ENCODE measurements around the gene HYCC1. TPM values are rescaled to one million over a fixed set of nuclear protein-coding genes. Genes with fewer than 3 reads are reported as not detected.
"Not testable (repeated sequence)": the region's sequence is repeated elsewhere in the genome, so short reads cannot be mapped to it uniquely, and the experiment has no call there.

Gene HYCC1
- polyA plus RNA-seq, 3 donors = 4.7 to 12.7 (median 12.1) TPM

DNA sequence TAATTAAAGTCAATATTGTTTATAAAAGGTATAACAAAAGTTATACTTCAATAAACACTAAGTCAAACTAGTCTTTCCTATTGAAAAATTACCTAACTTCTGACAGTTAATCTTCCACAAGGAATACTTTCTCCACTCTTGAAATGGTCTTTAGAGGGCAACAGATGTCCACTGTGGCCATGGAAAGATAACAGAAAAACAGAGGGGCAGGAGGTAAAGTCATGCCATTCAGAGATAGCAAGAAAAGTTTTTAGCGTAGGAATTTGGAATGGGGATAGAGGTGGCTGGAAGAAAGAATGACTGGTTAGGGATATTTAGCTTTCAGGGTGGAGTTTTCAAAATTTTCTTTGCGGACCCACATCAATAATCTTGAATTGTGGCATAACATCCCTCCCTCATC, 34.7 kb downstream of the HYCC1 start:
- WGBS (ENCODE audit: insufficient coverage) = 50% methylated on average over 1 of the region's 2 CpGs
- peaks cover 27 to 69% of the 10 kb centered on the region in 2 donors for H3K36me3 ChIP-seq (replicated peaks in 1 of 2; ENCODE audit: control insufficient read depth in 1 of 2, insufficient read depth in 2 of 2, low read length in 2 of 2)
- H3K9ac ChIP-seq (ENCODE audit: insufficient read depth, low read length, poor library complexity, severe bottlenecking) = no peak overlapping the region
- no peak overlapping the region for H3K4me3 ChIP-seq (replicated peaks in 1 of 3; ENCODE audit: low read depth in 2 of 3, low read length in 3 of 3)
- peaks cover 55 to 64% of the 10 kb centered on the region in 2 donors for H3K36me3 Mint-ChIP-seq
- H3K27ac Mint-ChIP-seq = no peak overlapping the region
- no peaks in the 10 kb centered on the region for H3K27me3 ChIP-seq (ENCODE audit: control insufficient read depth in 2 of 2, insufficient read depth in 2 of 2, low read length in 2 of 2)
- intact Hi-C loops (cut with micrococcal nuclease) = no loop called here
- no peaks in the 10 kb centered on the region for H3K9me3 ChIP-seq (replicated peaks in 1 of 2; ENCODE audit: control insufficient read depth in 1 of 2, insufficient read depth in 1 of 2, low read length in 2 of 2)
- peaks cover 6% of the 10 kb centered on the region for H3K4me1 Mint-ChIP-seq
- H3K4me2 ChIP-seq (replicated peaks; ENCODE audit: extremely low read depth, low read length, poor library complexity, severe bottlenecking) = no peak overlapping the region
- DNase-seq = no peak
- no peak overlapping the region for H3K4me3 Mint-ChIP-seq
- H3K27me3 Mint-ChIP-seq (ENCODE audit: low read depth in 3 of 3) = no peaks in the 10 kb centered on the region
- no peaks in the 10 kb centered on the region for H3K79me2 ChIP-seq (ENCODE audit: insufficient read depth, low read length)
- no peaks in the 10 kb centered on the region for H3K4me1 ChIP-seq (ENCODE audit: control insufficient read depth in 1 of 2, insufficient read depth in 2 of 2, low read length in 2 of 2)
- H4K20me1 ChIP-seq (ENCODE audit: insufficient read depth, low read length) = peaks cover under 1% of the 10 kb centered on the region
- TF ChIP-seq, protein P1, sequence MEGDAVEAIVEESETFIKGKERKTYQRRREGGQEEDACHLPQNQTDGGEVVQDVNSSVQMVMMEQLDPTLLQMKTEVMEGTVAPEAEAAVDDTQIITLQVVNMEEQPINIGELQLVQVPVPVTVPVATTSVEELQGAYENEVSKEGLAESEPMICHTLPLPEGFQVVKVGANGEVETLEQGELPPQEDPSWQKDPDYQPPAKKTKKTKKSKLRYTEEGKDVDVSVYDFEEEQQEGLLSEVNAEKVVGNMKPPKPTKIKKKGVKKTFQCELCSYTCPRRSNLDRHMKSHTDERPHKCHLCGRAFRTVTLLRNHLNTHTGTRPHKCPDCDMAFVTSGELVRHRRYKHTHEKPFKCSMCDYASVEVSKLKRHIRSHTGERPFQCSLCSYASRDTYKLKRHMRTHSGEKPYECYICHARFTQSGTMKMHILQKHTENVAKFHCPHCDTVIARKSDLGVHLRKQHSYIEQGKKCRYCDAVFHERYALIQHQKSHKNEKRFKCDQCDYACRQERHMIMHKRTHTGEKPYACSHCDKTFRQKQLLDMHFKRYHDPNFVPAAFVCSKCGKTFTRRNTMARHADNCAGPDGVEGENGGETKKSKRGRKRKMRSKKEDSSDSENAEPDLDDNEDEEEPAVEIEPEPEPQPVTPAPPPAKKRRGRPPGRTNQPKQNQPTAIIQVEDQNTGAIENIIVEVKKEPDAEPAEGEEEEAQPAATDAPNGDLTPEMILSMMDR (IDR thresholded peaks at IDR 0.05) = no peak
- no peak overlapping the region for H3K27ac ChIP-seq (ENCODE audit: low read depth in 1 of 2, low read length in 2 of 2)
- peaks cover 0 to 2% (median 0%) of the 10 kb centered on the region in 7 donors for H3K9me3 Mint-ChIP-seq
- no peak overlapping the region for H2AFZ ChIP-seq (ENCODE audit: insufficient read depth, low read depth, low read length, poor library complexity, severe bottlenecking)

GRCh38 chr7:22974636-22975035, 39.3 kb downstream of the HYCC1 start:
- H3K79me2 ChIP-seq (ENCODE audit: insufficient read depth, low read length); H4K20me1 ChIP-seq (ENCODE audit: insufficient read depth, low read length); H3K9me3 ChIP-seq (replicated peaks in 1 of 2; ENCODE audit: control insufficient read depth in 1 of 2, insufficient read depth in 1 of 2, low read length in 2 of 2); H3K27me3 Mint-ChIP-seq (ENCODE audit: low read depth in 3 of 3); H3K4me3 ChIP-seq (replicated peaks in 1 of 3; ENCODE audit: low read depth in 2 of 3, low read length in 3 of 3); H3K4me1 Mint-ChIP-seq; H3K4me1 ChIP-seq (ENCODE audit: control insufficient read depth in 1 of 2, insufficient read depth in 2 of 2, low read length in 2 of 2); H3K4me3 Mint-ChIP-seq; DNase-seq; H3K27me3 ChIP-seq (ENCODE audit: control insufficient read depth in 2 of 2, insufficient read depth in 2 of 2, low read length in 2 of 2); intact Hi-C loops (cut with micrococcal nuclease); H3K4me2 ChIP-seq (replicated peaks; ENCODE audit: extremely low read depth, low read length, poor library complexity, severe bottlenecking); H3K27ac ChIP-seq (ENCODE audit: low read depth in 1 of 2, low read length in 2 of 2); H3K27ac Mint-ChIP-seq; H3K9me3 Mint-ChIP-seq; H3K9ac ChIP-seq (ENCODE audit: insufficient read depth, low read length, poor library complexity, severe bottlenecking); H2AFZ ChIP-seq (ENCODE audit: insufficient read depth, low read depth, low read length, poor library complexity, severe bottlenecking): not testable (repeated sequence)
- H3K36me3 ChIP-seq (replicated peaks in 1 of 2; ENCODE audit: control insufficient read depth in 1 of 2, insufficient read depth in 2 of 2, low read length in 2 of 2) = peaks cover 38 to 82% of the 10 kb centered on the region in 2 donors
- H3K36me3 Mint-ChIP-seq = peaks cover 51 to 68% of the 10 kb centered on the region in 2 donors
- WGBS (ENCODE audit: insufficient coverage) = no CpG with 5 or more reads among the region's 3 CpGs

All from CD14-positive monocyte (primary cell).